ENCODE results near the gene NBEAL2.

The NBEAL2 gene

GRCh38 chr3:46978985-46979944 lies at the start of gene NBEAL2:
NBEAL2 (plus strand) TSS chr3:46979666; CDS start chr3:46979862, 196 bp downstream.
- peak in 48 of 51 donors; percentile 11 to 86 (median 62) for DNase-seq

- DNase-seq = peak in 3 of 51 donors; percentile 19 to 33 (median 21)
Observed at GRCh38 chr3:46930166-46930944, 49.1 kb upstream of the NBEAL2 start.

- DNase-seq = peak in 1 of 51 donors; percentile 53
Observed at GRCh38 chr3:46930945-46931403, 48.5 kb upstream of the NBEAL2 start.

GRCh38 chr3:46931631-46932331 lies 47.7 kb upstream of the NBEAL2 start:
- DNase-seq = peak in 3 of 51 donors; percentile 18 to 33 (median 19)

- DNase-seq = no peak
Observed at GRCh38 chr3:46932455-46933225, 46.8 kb upstream of the NBEAL2 start.

GRCh38 chr3:46933261-46933660 lies 46.2 kb upstream of the NBEAL2 start:
- no peak for DNase-seq

- DNase-seq = peak in 2 of 51 donors; percentile 13 to 35
Observed at GRCh38 chr3:46934072-46934471, 45.4 kb upstream of the NBEAL2 start.

- DNase-seq = peak in 6 of 51 donors; percentile 6 to 32 (median 12)
Observed at GRCh38 chr3:46934498-46935167, 44.8 kb upstream of the NBEAL2 start.

GRCh38 chr3:46935168-46935858 lies 44.2 kb upstream of the NBEAL2 start:
- peak in 18 of 51 donors; percentile 6 to 79 (median 32) for DNase-seq

- DNase-seq = no peak
Observed at GRCh38 chr3:46935989-46936558, 43.4 kb upstream of the NBEAL2 start.

GRCh38 chr3:46936733-46937250 lies 42.7 kb upstream of the NBEAL2 start:
- DNase-seq = no peak

- DNase-seq = no peak
Observed at GRCh38 chr3:46938118-46938517, 41.3 kb upstream of the NBEAL2 start.

GRCh38 chr3:46939578-46940445 lies 39.7 kb upstream of the NBEAL2 start:
- DNase-seq = no peak

- DNase-seq = no peak
Observed at GRCh38 chr3:46942076-46942475, 37.4 kb upstream of the NBEAL2 start.

GRCh38 chr3:46942481-46943236 lies 36.8 kb upstream of the NBEAL2 start:
- no peak for DNase-seq

- no peak for DNase-seq
Observed at GRCh38 chr3:46943237-46944187, 36.0 kb upstream of the NBEAL2 start.
